NCI-H128 (cell line): Measurements from ENCODE around the gene SS18L1.
"Not testable (repeated sequence)": the region's sequence is repeated elsewhere in the genome, so short reads cannot be mapped to it uniquely, and the experiment has no call there.

Source experiments
- DNase-seq: peaks from one replicate; lab custom pipeline; 2025; ENCODE audit not compliant: unreplicated experiment; lab: John Stamatoyannopoulos, UW

The SS18L1 gene

GRCh38 chr20:62143081-62143956 is at the start of gene SS18L1, which contains the start of gene PSMA7:
SS18L1 (plus strand) TSS chr20:62143769; CDS start chr20:62143821, 52 bp downstream.
PSMA7 (minus strand) TSS chr20:62143394; CDS start chr20:62143303, 91 bp downstream.
- peak; percentile 58 for DNase-seq

GRCh38 chr20:62096421-62097380 is 46.9 kb upstream of the SS18L1 start:
- DNase-seq, result no peak

GRCh38 chr20:62097881-62098407 is 45.6 kb upstream of the SS18L1 start:
- DNase-seq, result no peak

- no peak for DNase-seq
These were observed 42.5 kb upstream of the SS18L1 start for GRCh38 chr20:62101078-62101477.

- DNase-seq, result no peak
These were observed 39.9 kb upstream of the SS18L1 start for GRCh38 chr20:62103508-62104233.

GRCh38 chr20:62104234-62104789 is 39.3 kb upstream of the SS18L1 start:
- no peak for DNase-seq

GRCh38 chr20:62104791-62105345 is 38.7 kb upstream of the SS18L1 start:
- no peak for DNase-seq

- DNase-seq, result no peak
These were observed 38.0 kb upstream of the SS18L1 start for GRCh38 chr20:62105592-62105991.

- no peak for DNase-seq
These were observed 32.4 kb upstream of the SS18L1 start for GRCh38 chr20:62111148-62111547.

GRCh38 chr20:62112368-62112767 is 31.2 kb upstream of the SS18L1 start:
- no peak for DNase-seq

GRCh38 chr20:62114894-62115293 is 28.7 kb upstream of the SS18L1 start:
- no peak for DNase-seq

- DNase-seq, result not testable (repeated sequence)
These were observed 27.7 kb upstream of the SS18L1 start for GRCh38 chr20:62115800-62116407.

- DNase-seq, result no peak
These were observed 26.8 kb upstream of the SS18L1 start for GRCh38 chr20:62116558-62117361.

GRCh38 chr20:62117362-62117646 is 26.3 kb upstream of the SS18L1 start:
- DNase-seq, result no peak

GRCh38 chr20:62117658-62118057 is 25.9 kb upstream of the SS18L1 start:
- DNase-seq, result no peak

GRCh38 chr20:62118113-62119043 is 25.2 kb upstream of the SS18L1 start:
- DNase-seq, result no peak

GRCh38 chr20:62119115-62119514 is 24.5 kb upstream of the SS18L1 start:
- no peak for DNase-seq
